ENCODE results near the gene ALG5.
A peak's percentile ranks its signal among the peaks of the same experiment; 100 is the strongest.

ALG5 gene

DNA sequence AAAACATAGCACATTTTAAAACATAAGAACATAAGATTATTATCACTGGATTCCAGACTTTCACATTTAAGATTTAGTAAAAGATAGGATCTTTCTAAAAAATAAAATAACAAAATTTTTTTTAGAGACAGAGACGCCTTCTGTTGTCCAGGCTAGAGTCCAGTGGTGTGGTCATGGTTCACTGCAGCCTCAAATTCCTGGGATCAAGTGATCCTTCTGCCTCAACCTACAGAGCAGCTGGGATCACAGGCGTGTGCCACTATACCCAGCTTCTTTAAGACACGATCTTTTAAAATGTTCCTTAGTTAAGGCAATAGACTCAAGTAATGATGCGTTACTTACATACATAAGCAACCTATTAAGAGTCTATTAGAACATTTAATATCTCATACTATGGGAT lies 32.7 kb downstream of the ALG5 start:
- DNase-seq (ENCODE audit: low read depth) = no peak
- no peak for TF ChIP-seq CTCF (IDR thresholded peaks at IDR 0.05; ENCODE audit: low read length, missing control alignments)
- no peak overlapping the region for H3K4me3 ChIP-seq (replicated peaks; ENCODE audit: low read depth, low read length)

DNA sequence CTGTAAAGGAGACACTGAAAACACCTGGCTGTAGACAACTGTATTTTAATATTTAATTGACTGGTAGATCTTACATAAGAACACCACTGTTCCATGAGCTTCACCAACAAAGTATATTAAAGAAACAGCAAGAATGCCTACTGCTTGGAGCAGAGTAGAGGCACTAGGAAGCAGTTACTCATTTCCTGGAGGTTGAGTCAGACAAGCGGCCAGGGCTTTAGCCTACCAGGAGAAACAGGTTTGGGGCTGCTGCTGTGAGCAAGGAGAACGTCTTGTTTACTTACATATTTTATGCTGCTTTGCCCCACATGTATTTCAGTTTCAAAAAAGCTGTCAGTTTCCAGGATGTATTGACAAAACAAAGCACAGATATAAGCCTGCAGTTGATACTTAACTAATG lies 33.4 kb downstream of the ALG5 start:
- peak; percentile 86 for DNase-seq (ENCODE audit: low read depth)
- no peak for TF ChIP-seq CTCF (IDR thresholded peaks at IDR 0.05; ENCODE audit: low read length, missing control alignments)
- no peak overlapping the region for H3K4me3 ChIP-seq (replicated peaks; ENCODE audit: low read depth, low read length)

- H3K4me3 ChIP-seq (replicated peaks; ENCODE audit: low read depth, low read length) = no peak overlapping the region
- TF ChIP-seq CTCF (IDR thresholded peaks at IDR 0.05; ENCODE audit: low read length, missing control alignments) = no peak
- DNase-seq (ENCODE audit: low read depth) = no peak
Observed at GRCh38 chr13:36959456-36960116, 39.6 kb downstream of the ALG5 start.

DNA sequence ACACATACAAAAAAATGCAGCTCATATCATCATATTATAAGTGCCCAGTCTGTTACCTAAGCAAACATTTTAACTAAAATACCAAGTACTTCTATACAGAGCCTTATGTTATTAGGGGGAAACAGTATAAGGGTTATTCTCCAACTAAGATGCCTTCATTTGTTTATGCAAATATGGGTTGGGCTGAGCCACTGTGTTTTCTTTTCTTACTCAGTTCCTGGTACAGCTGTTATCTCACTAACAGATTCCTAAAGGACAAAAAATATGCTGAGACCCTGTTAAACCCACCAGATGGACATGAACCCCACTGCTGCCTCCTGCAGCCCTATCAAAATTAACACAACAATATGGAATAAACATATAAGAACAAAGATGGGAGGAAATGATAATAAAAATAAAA lies 44.6 kb downstream of the ALG5 start:
- no peak for DNase-seq (ENCODE audit: low read depth)
- H3K4me3 ChIP-seq (replicated peaks; ENCODE audit: low read depth, low read length) = no peak overlapping the region
- TF ChIP-seq CTCF (IDR thresholded peaks at IDR 0.05; ENCODE audit: low read length, missing control alignments) = no peak

DNA sequence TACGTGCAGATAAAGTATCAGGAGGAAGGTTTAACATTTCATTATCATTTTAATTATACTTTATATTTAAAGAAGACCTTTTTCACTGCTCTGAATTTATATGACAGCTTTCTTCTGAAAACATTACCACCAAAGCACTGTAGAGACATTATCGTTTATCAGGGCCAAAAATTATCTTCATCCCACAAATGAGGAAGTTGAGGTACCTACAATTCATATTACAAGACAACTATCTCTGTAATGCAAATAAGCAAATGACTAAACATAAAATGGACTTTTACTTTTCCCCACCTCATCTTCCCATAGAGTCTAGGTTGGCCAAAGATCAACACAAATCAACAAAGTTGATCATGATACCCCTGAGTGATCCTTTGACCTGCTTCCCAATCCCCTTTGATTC lies 48.2 kb downstream of the ALG5 start:
- DNase-seq (ENCODE audit: low read depth) = no peak
- H3K4me3 ChIP-seq (replicated peaks; ENCODE audit: low read depth, low read length) = no peak overlapping the region
- TF ChIP-seq CTCF (IDR thresholded peaks at IDR 0.05; ENCODE audit: low read length, missing control alignments) = no peak

GRCh38 chr13:36950330-36950729 lies 48.8 kb downstream of the ALG5 start:
- no peak for TF ChIP-seq CTCF (IDR thresholded peaks at IDR 0.05; ENCODE audit: low read length, missing control alignments)
- DNase-seq (ENCODE audit: low read depth) = no peak

DNA sequence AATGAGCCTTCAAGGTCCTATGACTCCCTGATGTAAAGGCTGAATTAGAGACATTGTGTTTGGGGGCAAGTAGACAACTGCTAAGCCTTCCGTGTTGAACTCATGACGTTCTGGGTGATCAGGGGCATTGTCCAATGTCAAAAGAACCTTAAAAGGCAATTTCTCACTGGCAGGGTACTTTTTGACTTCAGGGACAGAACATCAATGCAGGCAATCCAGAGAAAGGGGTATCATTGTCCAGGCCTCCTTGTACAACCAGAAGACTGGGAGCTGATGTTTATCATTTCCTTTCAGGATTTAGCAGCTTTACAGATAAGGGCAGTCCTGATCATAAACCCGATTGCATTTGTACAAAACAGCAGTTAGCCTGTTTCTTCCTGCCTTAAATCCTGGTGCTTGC lies 54.1 kb downstream of the ALG5 start:
- no peak overlapping the region for H3K4me3 ChIP-seq (replicated peaks; ENCODE audit: low read depth, low read length)
- no peak for TF ChIP-seq CTCF (IDR thresholded peaks at IDR 0.05; ENCODE audit: low read length, missing control alignments)
- no peak for DNase-seq (ENCODE audit: low read depth)

More at GRCh38 chr13:36950330-36950729, 48.8 kb downstream of the ALG5 start:
- H3K4me3 ChIP-seq (replicated peaks; ENCODE audit: low read depth, low read length) = no peak overlapping the region
